Activated B cell treated with CpG ODN at 0.5 μM for 24 hours (primary cell): ENCODE results near the gene ICA1. TPM values are rescaled to one million over a fixed set of nuclear protein-coding genes. Genes with fewer than 3 reads are reported as not detected.

Source experiments
- ATAC-seq: fragments of 200-7000 bp; cut with Tn5 transposase; one replicate; pipeline ENCODE4 v1.10.0; 2021; ENCODE audit warnings: low read depth, mild to moderate bottlenecking, moderate library complexity
- CTCF ChIA-PET: fragments of 350-600 bp; sonication (Branson Sonifier 250); formaldehyde crosslinking; loops from one replicate; lab custom pipeline; 2021; ENCODE audit warnings: antibody characterized with exemption; lab: Charles Lee
- POLR2A ChIA-PET: fragments of 350-600 bp; sonication (Branson Sonifier 250); formaldehyde crosslinking; loops from one replicate; lab custom pipeline; 2021; ENCODE audit warnings: antibody characterized with exemption; lab: Charles Lee
- DNase-seq: peaks from one replicate; pipeline ENCODE4 v3.0.0; 2022
- H3K27ac Mint-ChIP-seq: one replicate; pipeline ENCODE4 v1.8.0; 2020; ENCODE audit warnings: mixed read lengths
- H3K27me3 Mint-ChIP-seq: one replicate; pipeline ENCODE4 v1.8.0; 2021; ENCODE audit warnings: mixed read lengths
- H3K36me3 Mint-ChIP-seq: one replicate; pipeline ENCODE4 v1.8.0; 2021; ENCODE audit warnings: low read depth, mixed read lengths
- H3K4me1 Mint-ChIP-seq: one replicate; pipeline ENCODE4 v1.8.0; 2021; ENCODE audit warnings: mixed read lengths
- H3K4me3 Mint-ChIP-seq: one replicate; pipeline ENCODE4 v1.8.0; 2020; ENCODE audit warnings: mild to moderate bottlenecking, mixed read lengths
- H3K9me3 Mint-ChIP-seq: one replicate; pipeline ENCODE4 v1.8.0; 2020; ENCODE audit warnings: mixed read lengths
- intact Hi-C: fragments of 100-400 bp; cut with micrococcal nuclease; formaldehyde crosslinking; loops from one replicate; pipeline ENCODE4 v1.15.1; 2024
- total RNA-seq: library from RNA; stranded (reverse); gene quantifications from 2 replicates; pipeline ENCODE4 v1.2.3, GENCODE V29; 2022
- TF ChIP-seq, protein P1 (sequence below): fragments of 200-600 bp; IDR thresholded peaks from one replicate; pipeline ENCODE4 v1.8.0; 2022; ENCODE audit warnings: antibody characterized with exemption, mild to moderate bottlenecking

ICA1 gene
- total RNA-seq, 1 donor from 2014 or later = not detected

DNA sequence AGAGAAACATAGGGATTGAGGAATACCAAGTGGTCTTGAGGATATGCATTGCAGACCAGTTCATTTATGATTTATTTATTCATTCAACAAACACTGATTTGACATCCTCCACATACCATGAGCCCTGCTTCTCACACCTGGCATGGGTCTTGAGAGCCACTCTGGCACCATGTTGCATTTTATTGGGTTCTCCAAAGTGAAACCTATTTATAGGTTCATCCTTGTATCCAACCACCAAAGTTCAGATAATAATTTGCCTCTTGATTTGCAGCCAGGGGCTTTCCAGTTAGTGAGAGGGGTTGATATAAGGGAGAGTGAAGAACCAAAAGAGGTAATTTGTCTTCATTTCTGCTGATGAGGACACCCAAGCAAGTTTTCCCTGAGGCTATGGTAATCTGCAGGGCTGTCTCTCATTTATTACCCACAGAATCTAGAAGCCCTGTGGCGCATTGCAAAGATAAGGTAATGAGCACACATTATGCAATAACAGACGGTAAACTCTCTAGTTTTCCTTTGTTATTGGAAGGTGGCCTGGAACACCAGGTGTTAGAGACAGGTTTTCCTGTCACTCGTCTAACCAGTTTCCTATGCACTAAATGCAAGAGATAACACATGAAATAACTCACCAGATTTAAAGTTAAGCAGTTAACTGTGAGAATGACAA, 28.8 kb upstream of the ICA1 start:
- H3K36me3 Mint-ChIP-seq = no peaks in the 10 kb centered on the region
- ATAC-seq (no peak), DNase-seq (no peak)
- no peaks in the 10 kb centered on the region for H3K9me3 Mint-ChIP-seq
- no peak overlapping the region for H3K27ac Mint-ChIP-seq
- peaks cover 11% of the 10 kb centered on the region for H3K27me3 Mint-ChIP-seq
- intact Hi-C loops = no loop called here
- no peaks in the 10 kb centered on the region for H3K4me1 Mint-ChIP-seq
- ChIA-PET POLR2A (no interaction called here), CTCF (no interaction called here)
- H3K4me3 Mint-ChIP-seq = no peak overlapping the region
- TF ChIP-seq, protein P1, sequence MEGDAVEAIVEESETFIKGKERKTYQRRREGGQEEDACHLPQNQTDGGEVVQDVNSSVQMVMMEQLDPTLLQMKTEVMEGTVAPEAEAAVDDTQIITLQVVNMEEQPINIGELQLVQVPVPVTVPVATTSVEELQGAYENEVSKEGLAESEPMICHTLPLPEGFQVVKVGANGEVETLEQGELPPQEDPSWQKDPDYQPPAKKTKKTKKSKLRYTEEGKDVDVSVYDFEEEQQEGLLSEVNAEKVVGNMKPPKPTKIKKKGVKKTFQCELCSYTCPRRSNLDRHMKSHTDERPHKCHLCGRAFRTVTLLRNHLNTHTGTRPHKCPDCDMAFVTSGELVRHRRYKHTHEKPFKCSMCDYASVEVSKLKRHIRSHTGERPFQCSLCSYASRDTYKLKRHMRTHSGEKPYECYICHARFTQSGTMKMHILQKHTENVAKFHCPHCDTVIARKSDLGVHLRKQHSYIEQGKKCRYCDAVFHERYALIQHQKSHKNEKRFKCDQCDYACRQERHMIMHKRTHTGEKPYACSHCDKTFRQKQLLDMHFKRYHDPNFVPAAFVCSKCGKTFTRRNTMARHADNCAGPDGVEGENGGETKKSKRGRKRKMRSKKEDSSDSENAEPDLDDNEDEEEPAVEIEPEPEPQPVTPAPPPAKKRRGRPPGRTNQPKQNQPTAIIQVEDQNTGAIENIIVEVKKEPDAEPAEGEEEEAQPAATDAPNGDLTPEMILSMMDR = no peak

DNA sequence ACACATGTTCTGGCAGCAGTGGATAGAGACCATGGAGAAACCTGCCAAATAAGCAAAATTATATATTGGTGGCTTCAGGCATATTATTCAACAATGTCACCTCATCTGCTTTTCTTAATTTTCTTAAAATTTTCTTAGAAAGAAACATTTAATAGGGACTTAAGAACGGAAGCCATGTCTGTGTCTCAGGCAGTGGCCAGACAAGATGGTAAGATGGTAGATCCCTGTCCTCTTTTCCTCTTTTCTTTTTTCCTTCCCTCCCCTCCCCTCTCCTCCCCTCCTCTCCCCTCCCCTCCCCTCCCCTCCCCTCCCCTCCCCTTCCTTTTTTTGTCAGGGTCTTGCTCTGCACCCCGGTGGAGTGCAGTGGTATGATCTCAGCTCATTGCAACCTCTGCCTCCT, 24.2 kb upstream of the ICA1 start:
- Mint-ChIP-seq H3K27ac (no peak overlapping the region), H3K4me1 (no peaks in the 10 kb centered on the region), H3K36me3 (no peaks in the 10 kb centered on the region), H3K4me3 (no peak overlapping the region), H3K9me3 (no peaks in the 10 kb centered on the region), H3K27me3 (peaks cover 16% of the 10 kb centered on the region)
- intact Hi-C loops = no loop called here
- TF ChIP-seq, protein P1 = no peak
- DNase-seq (no peak), ATAC-seq (no peak)
- ChIA-PET POLR2A (no interaction called here), CTCF (interaction anchor here (1.2 kb wide), 1 partner anchor 10 kb away, joined by 3 read pairs; no protein-coding TSS in a partner anchor)

DNA sequence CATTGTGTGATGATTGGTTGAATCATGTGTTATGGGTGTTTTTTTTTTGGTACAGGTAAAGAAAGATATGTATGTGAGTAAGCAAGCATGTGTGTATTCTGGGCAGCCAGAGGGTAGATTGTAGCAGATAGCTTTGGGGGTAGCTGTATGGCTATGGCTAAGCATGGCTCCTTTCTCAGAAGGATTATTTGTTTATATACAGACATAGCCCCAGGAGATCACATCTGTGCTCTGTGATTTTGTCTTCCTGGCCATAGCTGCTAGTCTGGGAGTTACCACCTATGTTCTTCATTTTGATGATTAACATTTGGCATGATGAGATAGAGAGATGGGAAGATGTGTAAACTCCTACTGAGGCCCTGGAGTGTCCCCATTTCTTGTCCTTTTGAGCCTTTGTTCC, 23.2 kb upstream of the ICA1 start:
- ATAC-seq (no peak), DNase-seq (no peak)
- intact Hi-C loops = no loop called here
- ChIA-PET POLR2A (no interaction called here), CTCF (interaction anchor here (1.2 kb wide), 1 partner anchor 11 kb away, joined by 3 read pairs; no protein-coding TSS in a partner anchor)
- Mint-ChIP-seq H3K4me3 (no peak overlapping the region), H3K27me3 (peaks cover 16% of the 10 kb centered on the region), H3K9me3 (no peaks in the 10 kb centered on the region), H3K27ac (no peak overlapping the region), H3K36me3 (no peaks in the 10 kb centered on the region), H3K4me1 (no peaks in the 10 kb centered on the region)
- TF ChIP-seq, protein P1 = no peak

DNA sequence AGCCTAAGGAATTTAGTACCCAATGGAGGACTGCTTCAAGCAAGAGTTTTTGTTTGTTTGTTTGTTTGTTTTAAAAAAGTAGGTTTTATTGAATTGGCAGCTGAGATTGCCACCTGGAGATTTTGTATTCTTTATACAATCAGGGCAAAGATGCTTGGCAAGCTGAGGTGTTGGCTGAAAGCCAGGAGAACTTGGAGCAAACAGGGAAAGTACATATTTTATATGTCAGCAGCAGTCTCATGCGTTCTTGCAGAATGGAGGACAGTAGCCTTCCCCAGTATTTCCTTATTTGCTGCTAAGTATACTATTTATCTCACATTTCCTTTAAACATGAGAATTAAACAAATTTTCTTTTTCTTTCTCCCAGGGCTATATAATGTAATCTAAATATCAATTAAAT, 22.6 kb upstream of the ICA1 start:
- no peaks in the 10 kb centered on the region for H3K36me3 Mint-ChIP-seq
- intact Hi-C loops = no loop called here
- no peaks in the 10 kb centered on the region for H3K9me3 Mint-ChIP-seq
- ATAC-seq (no peak), DNase-seq (no peak)
- TF ChIP-seq, protein P1 = no peak
- CTCF ChIA-PET = interaction anchor here (1.0 kb wide), 1 partner anchor 11 kb away, joined by 3 read pairs; no protein-coding TSS in a partner anchor
- H3K27me3 Mint-ChIP-seq = peaks cover 13% of the 10 kb centered on the region
- POLR2A ChIA-PET = no interaction called here
- H3K4me3 Mint-ChIP-seq = no peak overlapping the region
- H3K4me1 Mint-ChIP-seq = no peaks in the 10 kb centered on the region
- no peak overlapping the region for H3K27ac Mint-ChIP-seq

DNA sequence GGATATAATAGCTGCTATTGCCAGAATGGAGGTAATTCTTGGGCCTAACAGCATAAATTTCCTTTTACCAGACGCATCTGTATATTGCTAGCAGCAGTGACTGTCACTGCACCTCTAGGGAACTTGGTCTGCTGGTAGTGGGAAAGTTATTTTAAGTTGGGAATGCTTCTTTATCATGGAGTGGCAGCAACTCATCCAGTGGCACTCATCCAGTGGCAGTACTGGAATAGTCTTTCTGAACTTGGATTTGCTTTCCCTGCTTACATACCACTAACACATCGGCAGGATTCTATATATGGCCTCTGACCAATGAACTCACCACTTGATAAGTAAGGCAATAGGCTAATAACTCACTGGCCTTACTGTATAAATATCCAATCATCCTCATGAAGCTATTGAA, 22.0 kb upstream of the ICA1 start:
- intact Hi-C loops = no loop called here
- ChIA-PET CTCF (interaction anchor here (1.0 kb wide), 1 partner anchor 12 kb away, joined by 3 read pairs; no protein-coding TSS in a partner anchor), POLR2A (no interaction called here)
- Mint-ChIP-seq H3K4me3 (no peak overlapping the region), H3K27me3 (peaks cover 13% of the 10 kb centered on the region), H3K4me1 (no peaks in the 10 kb centered on the region), H3K9me3 (no peaks in the 10 kb centered on the region), H3K36me3 (no peaks in the 10 kb centered on the region), H3K27ac (no peak overlapping the region)
- ATAC-seq (no peak), DNase-seq (no peak)
- TF ChIP-seq, protein P1 = no peak
